MV-4-11 (cell line): ENCODE data around the gene COL4A1.

Experiments
- DNase-seq: peaks from one replicate; lab custom pipeline; 2025; lab: John Stamatoyannopoulos, UW

COL4A1 gene

GRCh38 chr13:110306960-110307766, at the start of gene COL4A1, which contains the start of gene COL4A2:
COL4A1 (minus strand) TSS chr13:110307157; CDS start chr13:110307027, 130 bp downstream.
COL4A2 (plus strand) TSS chr13:110307284; CDS start chr13:110307904, 620 bp downstream.
- no peak for DNase-seq

GRCh38 chr13:110356362-110356761, 49.4 kb upstream of the COL4A1 start:
- no peak for DNase-seq

GRCh38 chr13:110354715-110355473, 47.9 kb upstream of the COL4A1 start:
- no peak for DNase-seq

GRCh38 chr13:110354123-110354627, 47.2 kb upstream of the COL4A1 start:
- DNase-seq = no peak

- no peak for DNase-seq
Observed at GRCh38 chr13:110353339-110353977, 46.5 kb upstream of the COL4A1 start.

- DNase-seq = no peak
Observed at GRCh38 chr13:110352735-110353134, 45.8 kb upstream of the COL4A1 start.

- no peak for DNase-seq
Observed at GRCh38 chr13:110351636-110352420, 44.9 kb upstream of the COL4A1 start.

- no peak for DNase-seq
Observed at GRCh38 chr13:110350509-110350908, 43.6 kb upstream of the COL4A1 start.

- DNase-seq = no peak
Observed at GRCh38 chr13:110350049-110350448, 43.1 kb upstream of the COL4A1 start.

- no peak for DNase-seq
Observed at GRCh38 chr13:110349239-110349638, 42.3 kb upstream of the COL4A1 start.

GRCh38 chr13:110348309-110349105, 41.5 kb upstream of the COL4A1 start:
- no peak for DNase-seq

- no peak for DNase-seq
Observed at GRCh38 chr13:110347535-110348308, 40.8 kb upstream of the COL4A1 start.

- DNase-seq = no peak
Observed at GRCh38 chr13:110347088-110347487, 40.1 kb upstream of the COL4A1 start.

- no peak for DNase-seq
Observed at GRCh38 chr13:110346661-110347067, 39.7 kb upstream of the COL4A1 start.

GRCh38 chr13:110345701-110346100, 38.7 kb upstream of the COL4A1 start:
- DNase-seq = no peak

GRCh38 chr13:110345266-110345665, 38.3 kb upstream of the COL4A1 start:
- no peak for DNase-seq

- DNase-seq = no peak
Observed at GRCh38 chr13:110344320-110344719, 37.4 kb upstream of the COL4A1 start.

GRCh38 chr13:110343241-110343865, 36.4 kb upstream of the COL4A1 start:
- no peak for DNase-seq

- no peak for DNase-seq
Observed at GRCh38 chr13:110342474-110342873, 35.5 kb upstream of the COL4A1 start.
